Measurements from ENCODE around the gene RAB34. TPM values are rescaled to one million over a fixed set of nuclear protein-coding genes. Genes with fewer than 3 reads are reported as not detected.

The RAB34 gene
- total RNA-seq, 1 experiment from 2014 or later: 189 TPM

- H3K79me2 ChIP-seq (ENCODE audit: insufficient read depth, low read length): no peaks in the 10 kb centered on the region
- H3K18ac ChIP-seq (ENCODE audit: insufficient read length, low read depth, low read length): no peak overlapping the region
- no peak overlapping the region for H3K14ac ChIP-seq (ENCODE audit: insufficient read depth, low read length)
- no peak for TF ChIP-seq CTCF (conservative IDR thresholded peaks at IDR 0.05)
- H2AFZ ChIP-seq (ENCODE audit: low read length): no peak overlapping the region
- H2BK120ac ChIP-seq (ENCODE audit: low read depth, low read length, poor library complexity, severe bottlenecking): no peak overlapping the region
- H3K4me2 ChIP-seq (ENCODE audit: insufficient read depth, insufficient read length, low read length): no peak overlapping the region
- H3K27me3 ChIP-seq (ENCODE audit: insufficient read depth, low read length): no peaks in the 10 kb centered on the region
- H4K5ac ChIP-seq (ENCODE audit: insufficient read length, low read depth, low read length): no peak overlapping the region
- Mint-ChIP-seq H3K4me3 (no peak overlapping the region), H3K9me3 (no peaks in the 10 kb centered on the region), H3K36me3 (ENCODE audit: insufficient read depth in 1 of 3, low read depth in 3 of 3) (peaks cover 20 to 52% (median 28%) of the 10 kb centered on the region in 3 experiments; a peak in 6 of 7 replicates), H3K27ac (no peak overlapping the region), H3K4me1 (peaks cover 1% of the 10 kb centered on the region in 2 experiments; a peak in 2 of 4 replicates), H3K27me3 (ENCODE audit: low read depth) (no peaks in the 10 kb centered on the region)
- H2BK12ac ChIP-seq (ENCODE audit: insufficient read length, low read depth, low read length): no peak overlapping the region
- H4K8ac ChIP-seq (replicated peaks; ENCODE audit: insufficient read length, low read depth, low read length): no peak overlapping the region
- no peaks in the 10 kb centered on the region for H3K4me1 ChIP-seq (ENCODE audit: insufficient read depth, low read length)
- no peak overlapping the region for H3K9ac ChIP-seq (ENCODE audit: extremely low read depth, insufficient read length, low read length)
- no CpG with 5 or more reads among the region's 22 CpGs for WGBS (ENCODE audit: extremely low coverage, insufficient read length, low lambda C conversion rate)
- H3K4ac ChIP-seq (ENCODE audit: low read depth, low read length): no peak overlapping the region
- no peak overlapping the region for H4K91ac ChIP-seq (ENCODE audit: insufficient read length, low read depth, low read length)
- H2AK5ac ChIP-seq (ENCODE audit: insufficient read length, low read length): no peak overlapping the region
- peaks cover 2% of the 10 kb centered on the region for H3K23me2 ChIP-seq (ENCODE audit: insufficient read length, low read depth, low read length, poor library complexity, severe bottlenecking)
- H2BK20ac ChIP-seq (ENCODE audit: low read depth, low read length, poor library complexity, severe bottlenecking): no peak overlapping the region
- H3K23ac ChIP-seq (ENCODE audit: insufficient read length, low read depth, low read length): no peak overlapping the region
- no peaks in the 10 kb centered on the region for H4K20me1 ChIP-seq (ENCODE audit: control insufficient read depth, insufficient read depth, insufficient read length)
- H3T11ph ChIP-seq (ENCODE audit: low read length): no peak overlapping the region
- no peak overlapping the region for H3K56ac ChIP-seq (ENCODE audit: insufficient read length, low read depth, low read length)
- no peak overlapping the region for H2BK15ac ChIP-seq (ENCODE audit: low read depth, low read length)
- no peaks in the 10 kb centered on the region for H3K9me3 ChIP-seq (ENCODE audit: control insufficient read depth, low read depth, low read length)
- no peak overlapping the region for H2BK5ac ChIP-seq (ENCODE audit: insufficient read length, low read length)
- H3K79me1 ChIP-seq (ENCODE audit: insufficient read depth, low read depth, low read length, poor library complexity, severe bottlenecking): no peaks in the 10 kb centered on the region
- no peak for DNase-seq
- no peak overlapping the region for H3K27ac ChIP-seq (ENCODE audit: insufficient read length, low read depth, low read length)
Observed at GRCh38 chr17:28737770-28738679, 20.4 kb upstream of the RAB34 start.

All from H9 (cell line).